HG02642 (cell line): ENCODE measurements around the gene LRWD1.
A peak's percentile ranks its signal among the peaks of the same experiment; 100 is the strongest.
"Not testable (repeated sequence)": the region's sequence is repeated elsewhere in the genome, so short reads cannot be mapped to it uniquely, and the experiment has no call there.

Experiments used
- ATAC-seq: cut with Tn5 transposase; IDR thresholded peaks from one replicate; pipeline ENCODE4 v1.9.1; 2021; ENCODE audit warnings: mild to moderate bottlenecking; ENCODE audit not compliant: unreplicated experiment, poor library complexity

LRWD1 gene

DNA sequence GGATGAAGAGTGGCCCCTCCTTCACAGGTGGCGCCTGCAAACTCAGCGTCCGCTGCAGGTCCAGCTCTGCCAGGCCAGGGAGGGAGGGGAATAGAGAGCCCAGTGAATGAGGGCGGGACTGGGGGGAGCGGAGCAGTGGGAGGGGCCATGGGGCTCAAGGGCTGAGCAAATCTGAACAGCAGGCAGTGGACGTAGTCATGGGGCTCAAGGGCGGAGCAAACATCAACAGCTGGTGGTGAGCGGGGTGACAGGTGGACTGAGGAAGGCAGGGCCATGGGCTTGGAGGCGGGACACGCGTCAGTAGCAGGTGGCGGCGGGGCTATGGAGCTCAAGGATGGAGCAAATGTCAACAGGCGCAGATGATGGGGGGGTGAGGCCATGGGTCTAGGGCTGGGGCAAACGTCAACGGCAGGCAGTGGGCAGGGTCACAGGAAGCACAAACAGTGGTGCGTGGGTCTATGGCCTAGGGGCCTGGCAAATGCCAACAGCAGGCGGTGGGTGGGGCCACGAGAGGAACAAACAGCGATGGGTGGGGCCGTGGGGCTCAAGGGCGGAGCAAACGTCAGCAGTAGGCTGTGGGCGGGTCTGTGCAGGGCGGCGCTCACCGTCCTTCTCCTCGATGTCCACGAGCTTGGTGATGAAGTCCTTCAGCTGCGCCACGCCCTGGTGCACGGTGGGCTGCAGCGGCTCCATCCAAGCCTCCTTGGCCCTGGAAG lies 28.6 kb downstream of the LRWD1 start:
- ATAC-seq: not testable (repeated sequence)

DNA sequence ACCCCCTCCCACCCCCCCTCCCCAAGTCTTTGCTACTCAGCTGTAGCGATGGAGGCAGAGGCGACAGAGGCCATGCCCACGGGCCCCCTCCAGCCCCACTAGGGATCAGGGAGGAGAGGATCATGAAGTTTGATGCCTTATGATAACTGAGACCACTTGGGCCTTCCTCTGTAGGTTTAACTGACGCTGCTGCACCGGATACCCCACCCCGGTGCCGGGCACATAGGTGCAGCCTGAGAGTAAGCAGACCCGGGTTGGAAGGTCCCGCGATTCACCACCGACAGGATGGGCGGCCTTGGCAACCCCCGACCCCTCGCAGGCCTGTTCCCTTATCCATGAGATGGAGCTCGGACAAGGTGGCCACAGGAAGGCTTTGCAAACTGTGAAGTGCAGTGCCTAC lies 29.2 kb downstream of the LRWD1 start:
- not testable (repeated sequence) for ATAC-seq

DNA sequence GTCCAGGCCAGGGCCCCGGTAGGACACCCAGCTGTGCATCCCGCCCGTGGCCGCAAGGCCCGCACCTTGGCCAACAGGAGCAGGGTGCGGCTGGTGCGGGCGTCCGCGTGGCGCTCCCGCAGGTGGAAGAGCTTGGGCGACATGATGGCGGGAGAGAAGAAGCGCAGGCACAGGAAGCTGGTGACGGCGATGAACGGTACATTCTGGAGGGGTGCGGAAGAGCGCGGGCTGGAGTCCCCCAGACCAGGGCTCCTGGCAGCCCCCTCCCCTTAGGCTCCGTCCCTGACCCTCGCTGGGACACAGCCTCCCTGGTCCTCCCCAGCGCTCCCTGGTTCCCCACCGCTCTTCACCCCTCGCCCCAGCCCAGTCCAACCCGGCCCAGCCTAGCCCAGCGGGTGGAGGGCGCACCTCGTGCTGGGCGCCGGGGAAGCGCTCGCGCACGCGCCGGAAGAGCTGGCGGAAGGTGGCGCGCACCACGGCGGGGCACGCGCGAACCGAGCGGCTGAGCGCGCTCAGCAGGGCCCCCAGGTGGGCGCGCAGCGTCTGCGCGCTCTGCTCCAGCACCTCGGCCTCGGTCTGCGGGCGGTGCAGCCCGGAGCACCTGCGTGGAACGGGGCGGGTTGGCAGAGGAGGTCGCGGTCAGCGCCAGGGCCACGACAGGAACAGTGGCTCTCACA lies 29.8 kb downstream of the LRWD1 start:
- ATAC-seq: peak; percentile 71

DNA sequence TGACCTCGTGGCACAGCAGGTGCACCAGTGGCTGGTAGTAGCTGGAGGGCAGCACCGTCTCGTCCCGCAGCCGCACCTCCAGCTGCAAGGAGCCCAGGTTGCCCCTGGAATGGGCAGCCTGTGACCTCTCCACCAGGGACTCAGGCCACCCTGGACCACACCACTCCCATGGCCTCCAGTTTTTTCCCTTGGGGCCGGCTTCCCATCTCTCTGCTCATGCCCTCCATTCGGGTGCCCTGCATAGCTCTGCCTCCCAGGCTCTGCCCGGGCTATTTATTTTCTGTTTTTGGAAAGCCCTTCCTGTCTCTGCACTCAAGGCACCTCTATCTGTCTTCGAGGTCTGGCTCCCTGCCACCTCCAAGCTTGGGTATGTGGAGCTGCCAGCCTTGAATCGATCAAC lies 32.1 kb downstream of the LRWD1 start:
- not testable (repeated sequence) for ATAC-seq

DNA sequence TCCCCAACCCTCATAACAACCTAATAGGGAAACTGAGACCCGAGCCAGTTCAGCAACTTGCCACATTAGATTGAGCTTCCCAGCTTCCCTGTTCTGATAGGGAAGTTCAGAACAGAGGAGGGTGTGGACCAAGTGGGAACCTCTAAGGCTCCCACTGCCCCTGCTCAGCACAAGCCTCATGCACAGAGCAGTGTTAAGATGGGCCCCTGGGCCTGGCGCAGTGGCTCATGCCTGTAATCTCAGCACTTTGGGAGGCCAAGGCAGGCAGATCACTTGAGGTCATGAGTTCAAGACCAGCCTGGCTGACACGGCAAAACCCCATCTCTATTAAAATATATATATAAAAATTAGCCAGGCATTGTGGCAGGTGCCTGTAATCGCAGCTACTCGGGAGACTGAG lies 32.5 kb downstream of the LRWD1 start:
- ATAC-seq: not testable (repeated sequence)

DNA sequence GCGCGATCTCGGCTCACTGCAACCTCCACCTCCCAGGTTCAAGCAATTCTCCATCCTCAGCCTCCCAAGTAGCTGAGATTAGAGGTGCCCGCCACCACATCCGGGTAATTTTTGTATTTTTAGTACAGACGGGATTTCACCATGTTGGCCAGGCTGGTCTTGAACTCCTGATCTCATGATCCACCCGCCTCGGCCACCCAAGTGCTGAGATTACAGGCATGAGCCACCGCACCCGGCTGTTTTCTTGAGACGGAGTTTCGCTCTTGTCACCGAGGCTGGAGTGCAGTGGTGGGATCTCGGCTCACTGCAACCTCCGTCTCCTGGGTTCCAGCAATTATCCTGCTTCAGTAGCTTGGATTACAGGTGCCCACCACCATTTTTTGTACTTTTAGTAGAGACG lies 33.5 kb downstream of the LRWD1 start:
- ATAC-seq: not testable (repeated sequence)

DNA sequence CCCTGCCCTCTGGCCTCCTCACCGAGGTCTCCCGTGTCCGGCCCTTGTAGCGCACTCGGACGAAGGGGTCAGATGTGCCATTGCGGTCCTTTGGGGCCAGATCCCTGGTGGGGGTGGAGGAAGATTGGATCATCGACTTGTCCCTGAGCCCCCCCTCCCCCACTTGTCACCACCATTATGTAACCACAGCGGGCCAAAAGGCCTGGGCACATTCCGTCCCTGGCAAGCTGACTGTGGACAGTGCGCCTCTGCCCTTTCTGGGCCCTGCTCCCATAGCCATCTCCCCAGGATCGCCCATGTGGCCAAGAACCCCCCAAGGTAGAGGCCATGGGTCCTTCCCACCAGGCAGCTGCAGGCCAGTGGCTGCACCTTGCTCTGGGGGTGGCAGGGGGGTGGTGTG lies 38.4 kb downstream of the LRWD1 start:
- not testable (repeated sequence) for ATAC-seq

DNA sequence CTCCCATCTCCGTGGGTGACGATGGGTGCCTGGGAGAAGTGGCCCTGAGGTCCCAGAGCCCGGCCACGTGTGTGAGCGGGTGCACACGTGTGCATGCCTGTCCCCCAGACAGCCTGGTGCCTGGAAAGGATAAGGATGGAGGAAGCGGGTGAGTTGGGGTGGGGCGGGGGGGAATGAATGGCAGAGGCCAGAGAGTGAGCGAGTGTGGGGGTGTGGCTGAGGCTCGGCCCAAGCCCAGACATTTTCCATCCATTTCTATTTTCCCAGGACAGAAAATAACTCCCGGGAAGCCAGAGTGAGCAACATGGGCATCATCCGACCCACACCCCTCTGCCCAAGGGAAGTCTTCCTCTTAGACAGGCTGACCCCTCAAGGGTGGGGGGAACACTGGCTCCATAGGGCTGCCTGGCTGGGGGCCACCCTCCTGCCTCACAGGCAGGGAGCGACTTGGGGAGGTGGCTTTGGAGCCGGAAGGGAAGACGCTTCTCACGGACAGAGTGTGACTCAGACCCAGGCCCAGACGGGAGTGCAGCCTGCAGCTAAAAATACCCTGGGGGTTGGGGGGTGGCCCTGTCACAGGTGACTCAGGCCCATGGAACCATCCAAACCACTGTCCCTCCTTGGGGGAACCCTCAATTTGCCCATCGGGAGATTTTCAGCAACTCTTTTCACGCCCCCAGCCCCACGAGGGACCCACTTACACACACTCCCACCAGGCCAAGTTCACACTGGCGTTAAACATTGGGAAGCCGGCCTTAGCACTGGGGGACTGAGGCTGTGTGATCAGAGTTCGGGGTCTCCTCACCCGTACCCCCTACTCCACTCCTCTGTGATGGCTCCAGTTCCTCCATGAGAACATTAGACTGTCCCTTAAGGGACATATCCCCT lies 40.8 kb downstream of the LRWD1 start:
- not testable (repeated sequence) for ATAC-seq

DNA sequence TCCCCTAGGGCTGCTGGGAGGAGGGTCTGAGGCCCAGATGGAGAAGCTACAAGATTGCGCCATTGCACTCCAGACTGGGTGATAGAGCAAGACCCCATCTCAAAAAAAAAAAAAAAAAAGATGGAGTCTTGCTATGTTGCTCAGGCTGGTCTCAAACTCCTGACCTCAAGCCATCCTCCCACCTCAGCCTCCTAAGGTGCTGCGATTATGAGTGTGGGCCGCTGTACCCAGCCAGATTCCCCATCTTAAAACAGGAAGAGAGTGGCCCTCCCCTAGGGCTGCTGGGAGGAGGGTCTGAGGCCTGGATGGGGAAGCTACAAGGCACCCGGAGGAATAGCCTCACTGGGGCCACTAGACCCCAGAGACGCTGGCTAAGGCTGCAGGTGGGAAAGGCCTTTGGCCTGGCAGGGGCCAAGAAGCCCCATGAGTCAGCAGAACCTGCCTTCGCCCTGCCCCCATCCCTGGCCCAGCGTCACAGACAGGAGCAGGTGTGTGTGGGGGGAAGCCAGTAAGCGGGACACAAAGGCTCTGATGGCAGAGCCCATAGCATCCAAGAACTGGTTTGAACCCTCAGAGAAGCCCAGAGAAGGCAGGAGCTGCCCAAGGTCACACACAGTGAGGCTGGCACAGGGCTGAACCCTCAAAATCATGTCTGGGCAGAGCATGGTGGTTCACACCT lies 42.8 kb downstream of the LRWD1 start:
- ATAC-seq: not testable (repeated sequence)

DNA sequence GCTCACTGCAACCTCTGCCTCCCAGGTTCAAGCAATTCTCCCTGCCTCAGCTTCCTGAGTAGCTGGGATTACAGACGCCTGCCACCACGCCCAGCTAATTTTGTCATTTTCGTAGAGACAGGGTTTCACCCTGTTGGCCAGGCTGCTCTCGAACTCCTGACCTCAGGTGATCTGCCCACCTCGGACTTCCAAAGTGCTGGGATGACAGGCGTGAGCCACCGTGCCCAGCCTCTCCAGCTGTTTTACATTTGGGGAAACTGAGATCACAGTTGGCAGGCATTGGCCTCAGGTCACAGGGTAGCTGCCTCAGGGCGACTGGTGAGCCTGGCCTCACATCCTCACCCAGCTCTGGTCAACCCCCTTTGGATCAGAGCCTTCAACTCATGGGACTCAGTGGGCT lies 45.8 kb downstream of the LRWD1 start:
- not testable (repeated sequence) for ATAC-seq

DNA sequence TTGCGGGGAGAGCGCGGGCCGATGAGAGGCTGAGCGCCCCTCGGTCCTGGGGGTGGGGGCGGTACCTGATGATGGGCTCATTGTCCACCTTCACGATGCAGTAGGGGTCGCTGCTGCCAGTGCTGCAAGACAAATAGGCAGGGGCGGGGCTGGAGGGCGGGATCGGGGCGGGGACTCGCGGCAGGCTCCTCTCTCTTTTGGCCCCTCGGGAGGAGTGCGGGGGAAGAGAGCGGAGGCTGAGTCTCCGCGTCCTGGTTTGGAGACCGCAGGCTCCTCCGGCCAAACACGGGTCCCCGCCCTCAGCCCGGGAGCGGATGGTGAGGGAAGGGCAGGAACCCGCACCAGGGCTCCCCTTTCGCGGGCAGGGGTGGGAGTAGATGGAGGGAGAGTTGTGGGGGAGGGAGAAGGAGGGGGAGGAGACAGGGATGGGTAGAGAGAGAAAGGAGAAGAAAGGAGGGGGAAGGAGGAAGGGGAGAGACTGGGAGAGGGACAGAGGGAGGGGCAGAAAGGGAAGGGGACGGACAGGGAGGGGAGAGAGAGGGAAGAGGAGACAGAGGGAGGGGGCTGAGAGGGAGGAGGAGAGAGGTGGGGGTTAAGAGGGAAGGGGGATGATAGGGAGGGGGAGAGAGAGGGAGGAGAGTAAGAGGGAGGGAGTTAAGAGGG lies 47.2 kb downstream of the LRWD1 start:
- ATAC-seq: peak; percentile 36

DNA sequence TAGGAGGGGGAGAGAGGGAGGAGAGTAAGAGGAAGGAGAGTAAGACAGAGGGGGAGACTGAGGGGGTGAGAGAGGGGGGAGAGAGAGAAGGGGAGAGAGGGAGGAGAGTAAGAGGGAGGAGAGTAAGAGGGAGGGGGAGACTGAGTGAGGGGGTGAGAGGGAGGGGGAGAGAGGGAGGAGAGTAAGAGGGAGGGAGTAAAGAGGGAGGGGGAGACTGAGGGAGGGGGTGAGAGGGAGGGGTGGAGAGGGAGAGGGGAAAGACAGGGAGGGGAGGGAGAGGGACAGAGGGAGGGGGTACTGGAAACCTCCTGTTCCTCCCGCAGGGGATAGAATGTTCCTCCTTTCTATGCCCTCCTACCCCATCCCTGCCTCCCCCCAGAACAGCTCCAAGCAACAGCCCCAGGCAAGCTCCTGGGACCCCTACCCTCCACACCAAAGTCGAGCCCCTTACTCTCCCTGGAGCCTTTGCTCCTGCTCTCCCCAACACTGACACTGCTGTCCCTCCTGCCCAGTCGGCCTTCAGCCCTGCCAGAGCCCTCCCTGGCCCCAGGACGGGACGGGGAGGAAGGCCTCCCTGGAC lies 47.9 kb downstream of the LRWD1 start:
- not testable (repeated sequence) for ATAC-seq

DNA sequence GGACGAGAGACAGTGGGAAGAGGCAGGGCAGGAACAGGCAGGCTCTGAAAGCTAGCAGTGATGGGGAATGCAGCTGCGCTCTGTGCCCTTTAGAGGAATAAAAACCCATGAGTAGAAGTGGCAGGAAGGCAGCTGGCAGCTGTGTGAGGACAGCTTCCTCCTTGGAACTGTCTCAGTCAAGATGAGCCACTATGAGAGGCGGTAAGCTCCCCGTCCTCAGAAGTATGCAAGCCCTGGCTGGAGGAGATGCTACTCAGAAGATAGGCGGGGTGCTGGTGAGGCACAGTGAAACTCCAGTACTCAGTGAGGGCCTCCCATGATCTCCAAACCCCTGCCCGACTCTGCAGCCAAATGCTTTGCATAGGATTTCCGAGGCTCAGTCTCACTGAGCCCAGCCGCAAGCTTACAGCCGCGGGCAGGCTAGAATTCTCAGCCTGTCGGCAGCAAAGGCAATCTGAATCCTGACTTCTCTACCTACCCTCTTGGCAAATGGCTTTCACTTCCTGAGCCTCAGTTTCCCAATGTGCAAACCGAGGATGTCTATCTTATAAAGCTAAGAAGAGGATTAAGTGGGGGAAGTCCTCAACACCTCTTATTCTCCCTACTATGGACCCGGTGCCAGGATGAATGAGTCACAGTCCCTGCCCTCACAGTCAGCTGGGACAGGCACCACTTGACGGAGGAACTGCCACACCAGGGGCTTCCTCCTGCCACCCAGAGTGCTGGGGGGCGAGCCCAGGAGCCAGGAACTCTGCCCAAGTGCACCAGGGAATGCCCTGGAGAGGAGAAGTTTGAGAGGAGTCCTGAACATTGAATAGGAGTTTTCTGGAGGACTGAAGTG lies 50.3 kb downstream of the LRWD1 start:
- ATAC-seq: peak; percentile 70

DNA sequence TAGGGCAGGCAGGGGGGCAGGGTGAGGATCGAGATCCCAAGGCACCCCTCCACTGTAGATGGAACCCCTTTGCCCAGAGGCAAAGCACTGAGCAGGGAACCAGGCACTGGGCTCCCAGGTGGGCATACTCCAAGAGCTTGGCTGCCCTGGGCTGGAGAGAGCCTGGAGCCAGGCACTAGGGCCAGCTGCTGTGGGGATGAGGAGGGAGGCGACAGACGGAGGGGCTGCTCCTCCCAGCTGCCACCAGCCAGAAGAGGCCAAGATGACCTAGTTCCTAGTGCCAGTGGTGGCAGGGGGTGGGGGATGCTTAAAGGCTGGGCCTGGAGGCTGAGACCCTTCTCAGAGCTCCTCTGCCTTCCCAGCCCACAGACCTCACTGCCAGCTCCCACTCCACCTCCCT lies 51.1 kb downstream of the LRWD1 start:
- ATAC-seq: not testable (repeated sequence)

DNA sequence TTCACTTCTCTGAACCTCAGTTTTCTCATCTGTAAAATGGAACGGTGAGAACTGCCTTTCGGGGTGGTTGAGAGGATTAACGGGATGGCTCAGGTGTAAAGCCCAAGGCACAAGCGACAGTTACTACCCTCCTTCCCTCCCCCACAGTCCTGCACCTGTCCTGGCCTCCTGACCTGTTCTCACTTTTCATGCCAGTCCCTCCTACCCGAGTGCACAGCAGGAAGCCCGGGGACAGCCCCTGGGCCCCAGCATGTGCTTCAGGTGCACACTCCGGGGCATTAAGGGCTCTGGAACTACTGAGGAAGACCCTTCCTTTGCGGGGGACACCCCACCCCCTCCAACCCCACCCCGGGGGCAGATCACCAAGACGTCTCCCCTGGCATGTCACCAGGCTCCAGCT lies 52.2 kb downstream of the LRWD1 start:
- ATAC-seq: not testable (repeated sequence)

DNA sequence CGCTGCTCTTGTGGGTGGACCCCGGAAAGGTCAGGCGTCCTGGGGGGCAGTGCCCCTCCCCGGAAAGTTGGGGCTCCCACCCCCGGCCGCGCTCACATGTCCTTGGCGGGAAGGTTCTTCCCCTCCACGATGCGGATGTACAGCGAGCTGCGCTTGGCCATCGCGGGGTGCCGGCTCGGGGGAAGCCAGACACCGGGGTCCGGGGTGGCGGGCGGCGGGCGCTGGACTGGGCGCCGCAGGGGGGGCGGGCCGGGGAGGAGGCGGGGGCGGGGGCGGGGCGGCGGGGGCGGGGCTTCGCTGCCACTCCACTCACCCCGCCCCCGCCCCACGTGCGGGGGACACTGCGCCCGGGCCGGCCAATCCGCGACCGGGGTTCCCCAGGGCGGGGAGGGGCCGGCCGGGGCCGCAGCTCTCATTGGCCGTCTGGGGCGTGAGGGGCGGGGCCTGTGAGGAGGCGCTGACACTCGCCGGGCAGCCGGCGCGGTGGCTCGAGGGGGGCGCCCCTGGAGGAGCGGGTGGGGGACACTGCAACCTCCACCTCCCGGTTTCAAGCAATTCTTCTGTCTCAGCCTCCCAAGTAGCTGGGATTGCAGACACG lies 52.9 kb downstream of the LRWD1 start, which contains the start of gene RASA4B:
Gene RASA4B, minus strand, starts transcription at position 228 of the 598 bp plus-strand sequence. Its CDS starts 67 bp downstream, at position 161.
- peak; percentile 74 for ATAC-seq

DNA sequence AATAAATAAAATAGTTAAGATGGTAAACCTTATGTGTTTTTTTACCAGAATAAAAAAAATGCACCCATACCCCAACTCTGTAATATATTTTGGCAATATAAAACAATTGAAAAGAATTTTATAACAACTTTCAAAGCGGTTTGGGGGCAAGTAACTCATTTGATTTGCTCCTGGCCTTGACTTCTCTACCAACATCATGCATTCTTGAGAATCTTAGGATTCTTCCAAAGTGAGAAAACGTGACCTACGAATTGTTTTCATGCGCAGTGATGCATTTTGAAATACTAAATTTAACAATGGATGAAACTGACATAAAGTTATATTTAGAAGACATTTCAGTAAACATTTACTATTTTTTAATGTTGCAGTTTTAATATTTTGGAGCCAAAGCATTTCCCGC lies 56.0 kb downstream of the LRWD1 start:
- ATAC-seq: not testable (repeated sequence)
